HEK293T (cell line): ENCODE data around the gene TM4SF1.

Experiments used
- ARNT ChIP-seq: fragments of 450-650 bp; IDR thresholded peaks from 2 replicates; pipeline ENCODE4 v1.6.1; 2017; ENCODE audit warnings: mild to moderate bottlenecking
- ELF4 ChIP-seq: fragments of 450-650 bp; IDR thresholded peaks from 2 replicates; pipeline ENCODE4 v1.6.1; 2017; ENCODE audit warnings: antibody characterized with exemption
- NFRKB ChIP-seq: fragments of 450-650 bp; IDR thresholded peaks from 2 replicates; pipeline ENCODE4 v1.6.1; 2016; ENCODE audit warnings: mild to moderate bottlenecking, moderate library complexity

- no peak for TF ChIP-seq ARNT
- no peak for TF ChIP-seq NFRKB
- no peak for TF ChIP-seq ELF4
These were observed 44.3 kb upstream of the TM4SF1 start for GRCh38 chr3:149421764-149422163.
